HEK293 (cell line): ENCODE data around the gene ENTPD8.

Experiments used
- CTCF ChIA-PET: fragments of 350-600 bp; formaldehyde crosslinking; extraction: SDS; loops from one replicate; lab custom pipeline; 2021; ENCODE audit warnings: antibody characterized with exemption; lab: Yijun Ruan, JAX
- POLR2A ChIA-PET: fragments of 300-600 bp; formaldehyde crosslinking; extraction: SDS; loops from one replicate; lab custom pipeline; 2020; ENCODE audit warnings: antibody characterized with exemption, inconsistent platforms; lab: Yijun Ruan, JAX
- H3K27ac ChIP-seq: fragments of 200-500 bp; sonication (Bioruptor generic); 2 replicates; pipeline ENCODE4 v1.5.1; 2014; ENCODE audit warnings: low read depth, low read length, control low read depth, inconsistent platforms; ENCODE audit errors: extremely low read depth
- H3K36me3 ChIP-seq, 2 experiments: fragments of 200-500 bp in 1 of 2; sonication (Bioruptor generic) in 1 of 2; 1 replicate in 1 of 2; 2 replicates in 1 of 2; pipeline ENCODE4 v1.5.1; 2014 to 2017; ENCODE audit warnings: inconsistent platforms in 2 of 2, low read length in 2 of 2; ENCODE audit not compliant: control insufficient read depth in 2 of 2, insufficient read depth in 1 of 2
- H3K4me1 ChIP-seq: fragments of 200-500 bp; sonication (Bioruptor generic); 2 replicates; pipeline ENCODE4 v1.5.1; 2014; ENCODE audit warnings: mild to moderate bottlenecking, low read length, inconsistent platforms; ENCODE audit not compliant: control insufficient read depth, insufficient read depth
- H3K4me3 ChIP-seq: 2 replicates; pipeline ENCODE4 v1.5.1; 2011; ENCODE audit warnings: low read depth, mild to moderate bottlenecking, control low read depth, low read length, moderate library complexity
- H3K9me3 ChIP-seq: fragments of 200-500 bp; sonication (Bioruptor generic); 2 replicates; pipeline ENCODE4 v1.5.1; 2014; ENCODE audit warnings: low read depth, low read length, inconsistent platforms; ENCODE audit not compliant: control insufficient read depth, insufficient read depth
- EGR2 ChIP-seq: fragments of 450-650 bp; formaldehyde crosslinking; IDR thresholded peaks from 2 replicates; pipeline ENCODE4 v1.5.1; 2016; ENCODE audit warnings: low read depth, missing biosample characterization, missing genetic modification characterization
- GLIS1 ChIP-seq: fragments of 450-650 bp; formaldehyde crosslinking; IDR thresholded peaks from 2 replicates; pipeline ENCODE4 v1.5.1; 2016; ENCODE audit warnings: missing biosample characterization, missing genetic modification characterization
- IKZF3 ChIP-seq: fragments of 450-650 bp; IDR thresholded peaks from 2 replicates; pipeline ENCODE4 v1.5.0; 2018; ENCODE audit warnings: missing biosample characterization, mild to moderate bottlenecking, missing genetic modification characterization, moderate library complexity
- KLF10 ChIP-seq: fragments of 450-650 bp; IDR thresholded peaks from 2 replicates; pipeline ENCODE4 v1.5.1; 2018; ENCODE audit warnings: missing biosample characterization, mild to moderate bottlenecking, missing genetic modification characterization
- KLF9 ChIP-seq: fragments of 450-650 bp; formaldehyde crosslinking; IDR thresholded peaks from 2 replicates; pipeline ENCODE4 v1.5.1; 2016; ENCODE audit warnings: missing biosample characterization, missing genetic modification characterization, low read depth
- ZBTB1 ChIP-seq: fragments of 450-650 bp; formaldehyde crosslinking; IDR thresholded peaks from 2 replicates; pipeline ENCODE4 v1.5.1; 2016; ENCODE audit warnings: missing biosample characterization, missing genetic modification characterization
- ZBTB17 ChIP-seq: fragments of 450-650 bp; formaldehyde crosslinking; IDR thresholded peaks from 2 replicates; pipeline ENCODE4 v1.5.1; 2016; ENCODE audit warnings: missing biosample characterization, missing genetic modification characterization
- ZEB2 ChIP-seq: fragments of 450-650 bp; formaldehyde crosslinking; IDR thresholded peaks from 2 replicates; pipeline ENCODE4 v1.5.1; 2016; ENCODE audit warnings: missing biosample characterization, missing genetic modification characterization
- ZFP41 ChIP-seq: fragments of 450-650 bp; formaldehyde crosslinking; IDR thresholded peaks from 2 replicates; pipeline ENCODE4 v1.5.1; 2016; ENCODE audit warnings: missing biosample characterization, missing genetic modification characterization, borderline replicate concordance
- ZIC2 ChIP-seq: fragments of 450-650 bp; formaldehyde crosslinking; IDR thresholded peaks from 2 replicates; pipeline ENCODE4 v1.5.1; 2016; ENCODE audit warnings: missing biosample characterization, missing genetic modification characterization
- ZNF10 ChIP-seq: fragments of 450-650 bp; formaldehyde crosslinking; IDR thresholded peaks from 2 replicates; pipeline ENCODE4 v1.5.1; 2017; ENCODE audit warnings: missing biosample characterization, missing genetic modification characterization
- ZNF302 ChIP-seq: fragments of 450-650 bp; formaldehyde crosslinking; IDR thresholded peaks from 2 replicates; pipeline ENCODE4 v1.5.1; 2016; ENCODE audit warnings: missing biosample characterization, missing genetic modification characterization, low read depth
- ZNF350 ChIP-seq: fragments of 450-650 bp; formaldehyde crosslinking; IDR thresholded peaks from 2 replicates; pipeline ENCODE4 v1.5.0; 2017; ENCODE audit warnings: missing biosample characterization, mild to moderate bottlenecking, missing genetic modification characterization
- ZNF521 ChIP-seq: fragments of 450-650 bp; formaldehyde crosslinking; IDR thresholded peaks from 2 replicates; pipeline ENCODE4 v1.5.1; 2017; ENCODE audit warnings: missing biosample characterization, mild to moderate bottlenecking, missing genetic modification characterization
- ZNF530 ChIP-seq: fragments of 450-650 bp; formaldehyde crosslinking; IDR thresholded peaks from 2 replicates; pipeline ENCODE4 v1.5.1; 2016; ENCODE audit warnings: low read depth, missing biosample characterization, missing genetic modification characterization
- ZNF548 ChIP-seq: fragments of 450-650 bp; formaldehyde crosslinking; IDR thresholded peaks from 2 replicates; pipeline ENCODE4 v1.5.1; 2016; ENCODE audit warnings: missing biosample characterization, missing genetic modification characterization
- ZNF555 ChIP-seq: fragments of 450-650 bp; formaldehyde crosslinking; conservative IDR thresholded peaks from 2 replicates; pipeline ENCODE4 v1.5.1; 2017; ENCODE audit warnings: missing biosample characterization, mild to moderate bottlenecking, missing genetic modification characterization, inconsistent platforms
- ZNF654 ChIP-seq: fragments of 450-650 bp; formaldehyde crosslinking; IDR thresholded peaks from 2 replicates; pipeline ENCODE4 v1.5.1; 2016; ENCODE audit warnings: low read depth, missing biosample characterization, missing genetic modification characterization
- TF ChIP-seq, protein P1 (sequence below): fragments of 450-650 bp; formaldehyde crosslinking; IDR thresholded peaks from 2 replicates; pipeline ENCODE4 v1.5.1; 2016; ENCODE audit warnings: missing biosample characterization, missing genetic modification characterization
- TF ChIP-seq, protein P2 (sequence below): fragments of 450-650 bp; formaldehyde crosslinking; IDR thresholded peaks from 2 replicates; pipeline ENCODE4 v1.5.1; 2017; ENCODE audit warnings: missing biosample characterization, missing genetic modification characterization
- TF ChIP-seq, protein P3 (sequence below): fragments of 450-650 bp; formaldehyde crosslinking; IDR thresholded peaks from 2 replicates; pipeline ENCODE4 v1.5.1; 2016; ENCODE audit warnings: missing biosample characterization, missing genetic modification characterization
- TF ChIP-seq, protein P4 (sequence below): fragments of 450-650 bp; formaldehyde crosslinking; IDR thresholded peaks from 2 replicates; pipeline ENCODE4 v1.5.1; 2016; ENCODE audit warnings: missing biosample characterization, missing genetic modification characterization
- TF ChIP-seq, protein P5 (sequence below): fragments of 450-650 bp; formaldehyde crosslinking; IDR thresholded peaks from 2 replicates; pipeline ENCODE4 v1.5.1; 2016; ENCODE audit warnings: missing biosample characterization, missing genetic modification characterization
- TF ChIP-seq, protein P6 (sequence below): fragments of 450-650 bp; formaldehyde crosslinking; IDR thresholded peaks from 2 replicates; pipeline ENCODE4 v1.5.1; 2017; ENCODE audit warnings: missing biosample characterization, missing genetic modification characterization
- TF ChIP-seq, protein P7 (sequence below): fragments of 450-650 bp; formaldehyde crosslinking; IDR thresholded peaks from 2 replicates; pipeline ENCODE4 v1.5.1; 2017; ENCODE audit warnings: missing biosample characterization, mild to moderate bottlenecking, missing genetic modification characterization, moderate library complexity

The ENTPD8 gene

DNA sequence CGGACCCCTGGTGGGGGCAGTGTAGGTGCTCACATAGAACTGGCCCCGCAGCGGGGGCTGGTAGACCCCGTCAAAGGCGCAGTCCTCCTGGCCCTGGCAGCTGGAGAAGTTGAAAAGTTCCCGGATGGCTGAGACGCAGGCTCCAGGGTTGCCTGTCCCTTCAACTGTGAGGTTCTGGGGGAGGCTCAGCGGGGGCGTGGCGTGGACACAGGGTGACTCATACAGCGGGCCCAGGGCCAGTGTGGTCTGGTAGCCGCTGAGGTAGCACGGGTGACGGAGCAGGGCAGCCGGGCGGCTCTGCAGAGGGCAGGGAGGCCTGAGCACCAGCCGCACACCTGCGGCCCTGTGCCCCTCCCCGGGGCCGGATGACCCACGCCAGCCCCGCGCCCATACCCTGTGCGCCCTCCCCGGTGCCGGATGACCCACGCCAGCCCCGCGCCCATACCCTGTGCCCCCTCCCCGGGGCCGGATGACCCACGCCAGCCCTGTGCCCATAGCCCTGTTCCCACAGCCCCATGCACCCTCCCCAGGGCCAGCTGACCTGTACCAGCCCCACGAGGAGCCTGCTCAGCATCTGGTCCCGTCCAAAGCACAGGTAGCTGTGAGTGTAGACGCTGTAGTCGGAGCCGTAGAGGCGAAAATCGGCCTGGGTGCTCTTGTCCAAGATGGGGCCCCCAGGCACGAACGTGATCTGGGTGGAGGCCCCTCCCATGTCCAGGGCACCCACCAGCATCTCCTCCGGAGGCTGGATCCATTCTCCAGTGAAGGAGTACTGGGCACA is 5.0 kb downstream of the ENTPD8 start (continued):
- TF ChIP-seq, protein P1, sequence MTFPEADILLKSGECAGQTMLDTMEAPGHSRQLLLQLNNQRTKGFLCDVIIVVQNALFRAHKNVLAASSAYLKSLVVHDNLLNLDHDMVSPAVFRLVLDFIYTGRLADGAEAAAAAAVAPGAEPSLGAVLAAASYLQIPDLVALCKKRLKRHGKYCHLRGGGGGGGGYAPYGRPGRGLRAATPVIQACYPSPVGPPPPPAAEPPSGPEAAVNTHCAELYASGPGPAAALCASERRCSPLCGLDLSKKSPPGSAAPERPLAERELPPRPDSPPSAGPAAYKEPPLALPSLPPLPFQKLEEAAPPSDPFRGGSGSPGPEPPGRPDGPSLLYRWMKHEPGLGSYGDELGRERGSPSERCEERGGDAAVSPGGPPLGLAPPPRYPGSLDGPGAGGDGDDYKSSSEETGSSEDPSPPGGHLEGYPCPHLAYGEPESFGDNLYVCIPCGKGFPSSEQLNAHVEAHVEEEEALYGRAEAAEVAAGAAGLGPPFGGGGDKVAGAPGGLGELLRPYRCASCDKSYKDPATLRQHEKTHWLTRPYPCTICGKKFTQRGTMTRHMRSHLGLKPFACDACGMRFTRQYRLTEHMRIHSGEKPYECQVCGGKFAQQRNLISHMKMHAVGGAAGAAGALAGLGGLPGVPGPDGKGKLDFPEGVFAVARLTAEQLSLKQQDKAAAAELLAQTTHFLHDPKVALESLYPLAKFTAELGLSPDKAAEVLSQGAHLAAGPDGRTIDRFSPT (tag by site-specific recombination): peak; percentile 68
- no peak for TF ChIP-seq ZNF654 (tag by site-specific recombination)
- TF ChIP-seq KLF10 (tag by site-specific recombination): peak; percentile 64
- TF ChIP-seq ZIC2 (tag by site-specific recombination): no peak
- no peak for TF ChIP-seq ZNF555 (tag by site-specific recombination)
- no peak for TF ChIP-seq ZEB2 (tag by site-specific recombination)
- TF ChIP-seq EGR2 (tag by site-specific recombination): peak; percentile 72
- TF ChIP-seq ZFP41 (tag by site-specific recombination): no peak
- no peak for TF ChIP-seq ZNF530 (tag by site-specific recombination)
- no peak for TF ChIP-seq ZNF302 (tag by site-specific recombination)
- TF ChIP-seq GLIS1: peak; percentile 19; the same call in 1 of the 2 replicates
- no peak for TF ChIP-seq ZBTB1
- TF ChIP-seq, protein P2, sequence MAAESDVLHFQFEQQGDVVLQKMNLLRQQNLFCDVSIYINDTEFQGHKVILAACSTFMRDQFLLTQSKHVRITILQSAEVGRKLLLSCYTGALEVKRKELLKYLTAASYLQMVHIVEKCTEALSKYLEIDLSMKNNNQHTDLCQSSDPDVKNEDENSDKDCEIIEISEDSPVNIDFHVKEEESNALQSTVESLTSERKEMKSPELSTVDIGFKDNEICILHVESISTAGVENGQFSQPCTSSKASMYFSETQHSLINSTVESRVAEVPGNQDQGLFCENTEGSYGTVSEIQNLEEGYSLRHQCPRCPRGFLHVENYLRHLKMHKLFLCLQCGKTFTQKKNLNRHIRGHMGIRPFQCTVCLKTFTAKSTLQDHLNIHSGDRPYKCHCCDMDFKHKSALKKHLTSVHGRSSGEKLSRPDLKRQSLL (tag by site-specific recombination): 0 out of 2 replicates have a peak, but pooled peaks have one; percentile 8
- TF ChIP-seq, protein P3, sequence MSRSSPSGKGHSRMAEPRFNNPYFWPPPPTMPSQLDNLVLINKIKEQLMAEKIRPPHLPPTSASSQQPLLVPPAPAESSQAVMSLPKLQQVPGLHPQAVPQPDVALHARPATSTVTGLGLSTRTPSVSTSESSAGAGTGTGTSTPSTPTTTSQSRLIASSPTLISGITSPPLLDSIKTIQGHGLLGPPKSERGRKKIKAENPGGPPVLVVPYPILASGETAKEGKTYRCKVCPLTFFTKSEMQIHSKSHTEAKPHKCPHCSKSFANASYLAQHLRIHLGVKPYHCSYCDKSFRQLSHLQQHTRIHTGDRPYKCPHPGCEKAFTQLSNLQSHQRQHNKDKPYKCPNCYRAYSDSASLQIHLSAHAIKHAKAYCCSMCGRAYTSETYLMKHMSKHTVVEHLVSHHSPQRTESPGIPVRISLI (tag by site-specific recombination): no peak
- TF ChIP-seq IKZF3 (tag by site-specific recombination): no peak
- TF ChIP-seq, protein P4, sequence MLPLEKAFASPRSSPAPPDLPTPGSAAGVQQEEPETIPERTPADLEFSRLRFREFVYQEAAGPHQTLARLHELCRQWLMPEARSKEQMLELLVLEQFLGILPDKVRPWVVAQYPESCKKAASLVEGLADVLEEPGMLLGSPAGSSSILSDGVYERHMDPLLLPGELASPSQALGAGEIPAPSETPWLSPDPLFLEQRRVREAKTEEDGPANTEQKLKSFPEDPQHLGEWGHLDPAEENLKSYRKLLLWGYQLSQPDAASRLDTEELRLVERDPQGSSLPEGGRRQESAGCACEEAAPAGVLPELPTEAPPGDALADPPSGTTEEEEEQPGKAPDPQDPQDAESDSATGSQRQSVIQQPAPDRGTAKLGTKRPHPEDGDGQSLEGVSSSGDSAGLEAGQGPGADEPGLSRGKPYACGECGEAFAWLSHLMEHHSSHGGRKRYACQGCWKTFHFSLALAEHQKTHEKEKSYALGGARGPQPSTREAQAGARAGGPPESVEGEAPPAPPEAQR (tag by site-specific recombination): no peak
- no peak for TF ChIP-seq ZNF548 (tag by site-specific recombination)
- TF ChIP-seq ZBTB17 (tag by site-specific recombination): no peak
- peak; percentile 57; the same call in 1 of the 2 replicates for TF ChIP-seq KLF9 (tag by site-specific recombination)
- no peak for TF ChIP-seq ZNF521 (tag by site-specific recombination)
- TF ChIP-seq, all 188 proteins: peak for 12

DNA sequence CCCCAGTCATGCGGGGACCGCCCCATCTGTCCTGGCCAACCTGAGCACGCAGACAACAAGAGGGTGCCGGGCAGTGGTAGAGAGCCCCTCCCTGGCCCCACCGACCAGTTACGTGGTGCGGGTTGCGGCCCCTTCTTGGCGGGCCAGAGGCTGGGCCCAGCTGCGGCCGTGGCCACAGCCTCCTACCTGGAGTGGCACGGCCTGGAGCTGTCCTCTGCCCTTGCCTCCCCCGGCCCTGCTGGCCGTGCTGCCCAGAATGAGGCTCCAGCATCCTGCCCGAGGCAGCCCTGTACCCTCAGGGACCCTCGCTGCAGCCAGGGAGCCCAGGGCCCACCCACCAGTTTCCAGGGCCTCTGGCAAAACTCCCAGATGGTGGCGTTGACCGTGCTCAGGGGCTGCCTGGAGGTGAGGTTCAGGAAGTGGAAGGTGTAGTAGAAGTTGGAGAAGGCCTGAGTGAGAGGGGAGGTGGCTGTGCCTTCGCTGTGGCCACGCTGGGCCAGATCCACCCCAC is 5.7 kb downstream of the ENTPD8 start:
- H3K27ac ChIP-seq: no peak overlapping the region
- POLR2A ChIA-PET: interaction anchor here (0.7 to 1.2 kb wide), 2 partner anchors 23 to 38 kb away, joined by 3 read pairs; no protein-coding TSS in a partner anchor
- H3K4me1 ChIP-seq: no peaks in the 10 kb centered on the region
- H3K4me3 ChIP-seq: no peak overlapping the region
- CTCF ChIA-PET: interaction anchor here (0.7 to 1.2 kb wide), 3 partner anchors 8 to 13 kb away, joined by 3 to 4 read pairs (median 3); partner anchors contain the start of genes EXD3 and NOXA1
- H3K36me3 ChIP-seq: no peaks in the 10 kb centered on the region
- no peaks in the 10 kb centered on the region for H3K9me3 ChIP-seq
- TF ChIP-seq ZNF10 (no peak), IKZF3 (tag by site-specific recombination) (no peak), ZNF350 (no peak)
- TF ChIP-seq, protein P5, sequence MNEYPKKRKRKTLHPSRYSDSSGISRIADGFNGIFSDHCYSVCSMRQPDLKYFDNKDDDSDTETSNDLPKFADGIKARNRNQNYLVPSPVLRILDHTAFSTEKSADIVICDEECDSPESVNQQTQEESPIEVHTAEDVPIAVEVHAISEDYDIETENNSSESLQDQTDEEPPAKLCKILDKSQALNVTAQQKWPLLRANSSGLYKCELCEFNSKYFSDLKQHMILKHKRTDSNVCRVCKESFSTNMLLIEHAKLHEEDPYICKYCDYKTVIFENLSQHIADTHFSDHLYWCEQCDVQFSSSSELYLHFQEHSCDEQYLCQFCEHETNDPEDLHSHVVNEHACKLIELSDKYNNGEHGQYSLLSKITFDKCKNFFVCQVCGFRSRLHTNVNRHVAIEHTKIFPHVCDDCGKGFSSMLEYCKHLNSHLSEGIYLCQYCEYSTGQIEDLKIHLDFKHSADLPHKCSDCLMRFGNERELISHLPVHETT (tag by site-specific recombination): no peak
- TF ChIP-seq, protein P6, sequence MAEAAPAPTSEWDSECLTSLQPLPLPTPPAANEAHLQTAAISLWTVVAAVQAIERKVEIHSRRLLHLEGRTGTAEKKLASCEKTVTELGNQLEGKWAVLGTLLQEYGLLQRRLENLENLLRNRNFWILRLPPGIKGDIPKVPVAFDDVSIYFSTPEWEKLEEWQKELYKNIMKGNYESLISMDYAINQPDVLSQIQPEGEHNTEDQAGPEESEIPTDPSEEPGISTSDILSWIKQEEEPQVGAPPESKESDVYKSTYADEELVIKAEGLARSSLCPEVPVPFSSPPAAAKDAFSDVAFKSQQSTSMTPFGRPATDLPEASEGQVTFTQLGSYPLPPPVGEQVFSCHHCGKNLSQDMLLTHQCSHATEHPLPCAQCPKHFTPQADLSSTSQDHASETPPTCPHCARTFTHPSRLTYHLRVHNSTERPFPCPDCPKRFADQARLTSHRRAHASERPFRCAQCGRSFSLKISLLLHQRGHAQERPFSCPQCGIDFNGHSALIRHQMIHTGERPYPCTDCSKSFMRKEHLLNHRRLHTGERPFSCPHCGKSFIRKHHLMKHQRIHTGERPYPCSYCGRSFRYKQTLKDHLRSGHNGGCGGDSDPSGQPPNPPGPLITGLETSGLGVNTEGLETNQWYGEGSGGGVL: no peak
- TF ChIP-seq, protein P7, sequence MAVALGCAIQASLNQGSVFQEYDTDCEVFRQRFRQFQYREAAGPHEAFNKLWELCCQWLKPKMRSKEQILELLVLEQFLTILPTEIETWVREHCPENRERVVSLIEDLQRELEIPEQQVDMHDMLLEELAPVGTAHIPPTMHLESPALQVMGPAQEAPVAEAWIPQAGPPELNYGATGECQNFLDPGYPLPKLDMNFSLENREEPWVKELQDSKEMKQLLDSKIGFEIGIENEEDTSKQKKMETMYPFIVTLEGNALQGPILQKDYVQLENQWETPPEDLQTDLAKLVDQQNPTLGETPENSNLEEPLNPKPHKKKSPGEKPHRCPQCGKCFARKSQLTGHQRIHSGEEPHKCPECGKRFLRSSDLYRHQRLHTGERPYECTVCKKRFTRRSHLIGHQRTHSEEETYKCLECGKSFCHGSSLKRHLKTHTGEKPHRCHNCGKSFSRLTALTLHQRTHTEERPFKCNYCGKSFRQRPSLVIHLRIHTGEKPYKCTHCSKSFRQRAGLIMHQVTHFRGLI (tag by site-specific recombination): no peak
